ENCODE measurements around the gene ITIH5. TPM values are rescaled to one million over a fixed set of nuclear protein-coding genes. Genes with fewer than 3 reads are reported as not detected.

The ITIH5 gene
- total and polyA plus RNA-seq, 2 of the 8 experiments (the other 6 are each of a cell fraction or from before 2014, with no cell fraction given), result 5.8 to 7.6 TPM

DNA sequence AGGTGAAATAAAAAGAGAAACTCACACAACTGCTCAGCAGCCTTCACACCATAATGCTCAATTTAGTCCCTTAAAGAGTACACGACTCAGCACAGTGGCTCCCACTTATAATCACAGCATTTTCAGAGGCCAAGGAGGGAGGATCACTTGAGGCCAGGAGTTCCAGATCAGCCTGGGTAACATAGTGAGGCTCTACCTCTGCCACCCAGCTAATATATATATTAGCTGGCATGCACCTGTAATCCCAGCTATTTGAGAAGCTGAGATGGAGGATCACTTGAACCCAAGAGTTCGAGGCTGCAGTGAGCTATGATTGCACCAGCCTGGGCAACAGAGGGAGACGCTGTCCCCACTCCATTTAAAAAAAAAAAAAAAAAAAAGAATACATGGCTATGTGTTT is 38.6 kb upstream of the ITIH5 start:
- no peak overlapping the region for H2BK5ac ChIP-seq (ENCODE audit: low read depth, low read length)
- 80% methylated on average over 2 of the region's 3 CpGs; no CpG with 5 or more reads in 1 of the 2 experiments for WGBS, 2 experiments (ENCODE audit: extremely low coverage in 1 of 2, insufficient coverage in 1 of 2, insufficient read length in 1 of 2, insufficient replicate concordance in 2 of 2, low coverage in 1 of 2, low lambda C conversion rate in 2 of 2, missing lambda C conversion rate in 1 of 2)
- no peak overlapping the region for H4K8ac ChIP-seq (ENCODE audit: extremely low read depth, insufficient read depth, low read length)
- no peak overlapping the region for H3K56ac ChIP-seq (replicated peaks; ENCODE audit: insufficient read length, low read depth, low read length)
- H3K27ac ChIP-seq (ENCODE audit: low read depth, low read length), result no peak overlapping the region
- no peaks in the 10 kb centered on the region for H3K23me2 ChIP-seq (ENCODE audit: low read depth, low read length)
- no peaks in the 10 kb centered on the region for H3K27me3 ChIP-seq (replicated peaks in 1 of 4; ENCODE audit: control insufficient read depth in 3 of 4, extremely low read depth in 1 of 4, insufficient read depth in 3 of 4, low read length in 3 of 4)
- no peak overlapping the region for H3K4ac ChIP-seq (replicated peaks; ENCODE audit: insufficient read length, low read depth, low read length)
- H2AK5ac ChIP-seq (ENCODE audit: low read depth, low read length), result no peak overlapping the region
- H2BK120ac ChIP-seq (replicated peaks; ENCODE audit: low read depth, low read length), result no peak overlapping the region
- no peaks in the 10 kb centered on the region for H3K79me1 ChIP-seq (ENCODE audit: low read depth, low read length)
- no peaks in the 10 kb centered on the region for H3K79me2 ChIP-seq (ENCODE audit: control insufficient read depth in 1 of 2, insufficient read depth in 2 of 2, low read length in 2 of 2)
- H3K9ac ChIP-seq (replicated peaks in 1 of 4; ENCODE audit: extremely low read depth in 1 of 4, low read depth in 3 of 4, low read length in 3 of 4), result no peak overlapping the region
- H4K20me1 ChIP-seq (replicated peaks in 1 of 2; ENCODE audit: control insufficient read depth in 1 of 2, insufficient read depth in 2 of 2, low read length in 2 of 2), result no peaks in the 10 kb centered on the region
- CTCF ChIA-PET (ENCODE audit: partially characterized antibody), result no interaction called here
- no peaks in the 10 kb centered on the region for H3K9me3 ChIP-seq (ENCODE audit: insufficient read depth in 2 of 2, low read depth in 1 of 2, low read length in 1 of 2)
- no peak for DNase-seq (ENCODE audit: low read depth in 1 of 2, low spot score in 2 of 2)
- no peaks in the 10 kb centered on the region for H3K4me1 ChIP-seq (replicated peaks in 1 of 4; ENCODE audit: control insufficient read depth in 3 of 4, insufficient read depth in 4 of 4, low read length in 3 of 4)
- no peak for FAIRE-seq
- H3K4me3 ChIP-seq (ENCODE audit: extremely low read depth in 1 of 4, insufficient read depth in 2 of 4, low read depth in 3 of 4, low read length in 4 of 4), result no peak overlapping the region
- no peak overlapping the region for H4K91ac ChIP-seq (replicated peaks; ENCODE audit: insufficient read length, low read length)
- no peak overlapping the region for H3K23ac ChIP-seq (ENCODE audit: insufficient read length)
- no peak overlapping the region for H3K18ac ChIP-seq (ENCODE audit: extremely low read depth, low read length)
- POLR2A ChIA-PET (ENCODE audit: partially characterized antibody), result no interaction called here
- H3K36me3 ChIP-seq (ENCODE audit: control insufficient read depth in 2 of 4, insufficient read depth in 4 of 4, low read length in 3 of 4), result no peaks in the 10 kb centered on the region
- H2BK12ac ChIP-seq (ENCODE audit: low read depth, low read length), result no peak overlapping the region
- H3K14ac ChIP-seq (ENCODE audit: insufficient read length), result no peak overlapping the region
- H2AFZ ChIP-seq (ENCODE audit: low read length), result no peak overlapping the region
- no peak overlapping the region for H3K4me2 ChIP-seq (ENCODE audit: insufficient read depth in 1 of 2, low read depth in 2 of 2, low read length in 2 of 2)
- no peak overlapping the region for H4K5ac ChIP-seq (ENCODE audit: insufficient read length, low read depth, low read length)
- no peak overlapping the region for H2BK15ac ChIP-seq (ENCODE audit: low read length)
- H2BK20ac ChIP-seq (ENCODE audit: low read length), result no peak overlapping the region
- no peak for TF ChIP-seq NRF1 (IDR thresholded peaks at IDR 0.05; ENCODE audit: low read depth, low read length)
- TF ChIP-seq GABPA (IDR thresholded peaks at IDR 0.05; ENCODE audit: borderline replicate concordance, insufficient read depth, low read length), result no peak
- no peak for TF ChIP-seq POU5F1 (IDR thresholded peaks at IDR 0.05; ENCODE audit: low read depth, low read length)
- TF ChIP-seq, protein P1, sequence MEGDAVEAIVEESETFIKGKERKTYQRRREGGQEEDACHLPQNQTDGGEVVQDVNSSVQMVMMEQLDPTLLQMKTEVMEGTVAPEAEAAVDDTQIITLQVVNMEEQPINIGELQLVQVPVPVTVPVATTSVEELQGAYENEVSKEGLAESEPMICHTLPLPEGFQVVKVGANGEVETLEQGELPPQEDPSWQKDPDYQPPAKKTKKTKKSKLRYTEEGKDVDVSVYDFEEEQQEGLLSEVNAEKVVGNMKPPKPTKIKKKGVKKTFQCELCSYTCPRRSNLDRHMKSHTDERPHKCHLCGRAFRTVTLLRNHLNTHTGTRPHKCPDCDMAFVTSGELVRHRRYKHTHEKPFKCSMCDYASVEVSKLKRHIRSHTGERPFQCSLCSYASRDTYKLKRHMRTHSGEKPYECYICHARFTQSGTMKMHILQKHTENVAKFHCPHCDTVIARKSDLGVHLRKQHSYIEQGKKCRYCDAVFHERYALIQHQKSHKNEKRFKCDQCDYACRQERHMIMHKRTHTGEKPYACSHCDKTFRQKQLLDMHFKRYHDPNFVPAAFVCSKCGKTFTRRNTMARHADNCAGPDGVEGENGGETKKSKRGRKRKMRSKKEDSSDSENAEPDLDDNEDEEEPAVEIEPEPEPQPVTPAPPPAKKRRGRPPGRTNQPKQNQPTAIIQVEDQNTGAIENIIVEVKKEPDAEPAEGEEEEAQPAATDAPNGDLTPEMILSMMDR (IDR thresholded peaks at IDR 0.05; ENCODE audit: control extremely low read depth in 1 of 3, insufficient read depth in 1 of 3, low read depth in 1 of 3, low read length in 3 of 3), result no peak
- TF ChIP-seq NANOG (IDR thresholded peaks at IDR 0.05; ENCODE audit: insufficient read depth, low read depth, low read length, poor library complexity, severe bottlenecking), result no peak
- TF ChIP-seq PHF8 (conservative IDR thresholded peaks at IDR 0.05; ENCODE audit: low read depth, low read length), result no peak
- TF ChIP-seq EGR1 (IDR thresholded peaks at IDR 0.05; ENCODE audit: borderline replicate concordance, low read depth, low read length), result no peak
- TF ChIP-seq RAD21 (IDR thresholded peaks at IDR 0.05 in 1 of 2, conservative IDR thresholded peaks at IDR 0.05 in 1 of 2; ENCODE audit: low read depth in 2 of 2, low read length in 2 of 2), result no peak
- no peak for TF ChIP-seq RNF2 (IDR thresholded peaks at IDR 0.05; ENCODE audit: borderline replicate concordance, low read depth, low read length, missing control alignments, poor library complexity, severe bottlenecking)

Measured in H1 (cell line).